ENCODE measurements around the gene RPS14. TPM values are rescaled to one million over a fixed set of nuclear protein-coding genes. Genes with fewer than 3 reads are reported as not detected.
A peak's percentile ranks its signal among the peaks of the same experiment; 100 is the strongest.
"Not testable (repeated sequence)": the region's sequence is repeated elsewhere in the genome, so short reads cannot be mapped to it uniquely, and the experiment has no call there.

RPS14 gene
- total RNA-seq, 1 donor from 2014 or later, result 1,285 TPM

DNA sequence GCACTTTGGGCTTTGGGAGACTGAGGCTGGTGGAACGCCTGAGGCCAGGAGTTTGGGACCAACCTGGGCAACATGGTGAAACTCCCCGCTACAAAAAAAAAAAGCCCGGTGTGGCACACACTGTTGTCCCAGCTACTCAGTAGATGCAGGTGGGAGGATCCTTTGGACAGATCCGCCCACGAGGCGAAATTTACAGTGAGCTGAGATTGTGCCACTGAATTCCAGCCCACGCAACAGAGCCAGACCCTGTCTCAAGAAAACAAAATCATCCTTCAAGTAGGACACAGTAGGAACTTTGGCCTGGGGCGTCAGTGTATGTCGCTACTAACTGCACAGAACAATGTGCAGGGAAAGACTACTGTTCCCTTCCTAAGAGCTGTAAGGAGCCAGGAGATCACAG, 4.8 kb downstream of the RPS14 start:
- no peak for DNase-seq (ENCODE audit: low read depth)

DNA sequence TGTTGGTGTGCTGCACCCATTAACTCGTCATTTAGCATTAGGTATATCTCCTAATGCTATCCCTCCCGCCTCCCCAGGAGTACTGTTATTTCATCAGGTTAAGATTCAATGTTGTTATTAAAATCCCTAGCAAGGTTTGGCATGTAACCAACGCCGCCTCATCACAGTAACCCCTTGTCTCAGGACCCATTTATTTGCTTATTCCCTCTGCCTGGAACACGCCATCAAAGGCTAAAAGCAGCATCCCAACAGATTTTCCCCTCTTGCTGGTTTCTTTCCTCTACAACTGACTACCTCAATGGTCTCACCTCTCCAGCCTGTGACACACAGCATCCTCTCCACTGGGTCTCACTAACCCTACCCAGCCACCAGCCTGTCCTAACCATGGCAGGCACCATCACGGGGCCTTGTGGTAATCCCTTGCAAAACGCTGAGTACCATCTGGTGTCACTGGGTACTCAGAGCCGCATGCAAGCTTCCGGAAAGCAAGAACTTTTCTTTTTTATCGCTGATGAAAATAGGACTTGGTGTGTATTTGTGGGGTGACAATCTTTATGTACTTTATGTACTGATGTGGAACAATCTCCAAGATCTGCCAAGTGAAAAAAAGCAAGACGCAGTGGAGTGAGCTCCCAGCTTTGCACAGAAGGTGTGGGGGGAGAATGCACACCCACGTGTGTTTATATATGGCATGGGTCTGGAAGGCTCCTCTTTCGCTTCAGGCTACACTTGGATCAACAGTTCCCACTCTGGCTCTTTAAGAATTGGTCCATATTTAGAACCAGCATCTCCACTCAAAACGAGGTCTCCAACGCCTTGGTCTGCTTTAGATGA, 6.1 kb downstream of the RPS14 start:
- DNase-seq (ENCODE audit: low read depth), result no peak

DNA sequence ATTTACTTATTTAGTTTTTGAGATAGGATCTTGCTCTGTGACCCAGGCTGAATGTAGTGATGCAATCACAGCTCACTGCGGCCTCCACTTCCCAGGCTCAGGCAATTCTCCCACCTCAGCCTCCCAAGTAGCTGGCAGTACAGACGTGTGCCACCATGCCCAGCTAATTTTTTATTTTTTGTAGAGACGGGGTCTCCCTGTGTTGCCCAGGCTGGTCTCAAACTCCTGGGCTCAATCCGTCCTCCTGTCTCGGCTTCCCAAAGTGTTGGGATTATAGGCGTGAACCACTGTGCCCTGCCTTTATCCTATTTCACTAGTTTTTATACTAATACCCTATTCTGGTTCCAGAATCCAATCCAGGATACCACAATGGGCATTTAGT, 6.8 kb downstream of the RPS14 start:
- no peak for DNase-seq (ENCODE audit: low read depth)

DNA sequence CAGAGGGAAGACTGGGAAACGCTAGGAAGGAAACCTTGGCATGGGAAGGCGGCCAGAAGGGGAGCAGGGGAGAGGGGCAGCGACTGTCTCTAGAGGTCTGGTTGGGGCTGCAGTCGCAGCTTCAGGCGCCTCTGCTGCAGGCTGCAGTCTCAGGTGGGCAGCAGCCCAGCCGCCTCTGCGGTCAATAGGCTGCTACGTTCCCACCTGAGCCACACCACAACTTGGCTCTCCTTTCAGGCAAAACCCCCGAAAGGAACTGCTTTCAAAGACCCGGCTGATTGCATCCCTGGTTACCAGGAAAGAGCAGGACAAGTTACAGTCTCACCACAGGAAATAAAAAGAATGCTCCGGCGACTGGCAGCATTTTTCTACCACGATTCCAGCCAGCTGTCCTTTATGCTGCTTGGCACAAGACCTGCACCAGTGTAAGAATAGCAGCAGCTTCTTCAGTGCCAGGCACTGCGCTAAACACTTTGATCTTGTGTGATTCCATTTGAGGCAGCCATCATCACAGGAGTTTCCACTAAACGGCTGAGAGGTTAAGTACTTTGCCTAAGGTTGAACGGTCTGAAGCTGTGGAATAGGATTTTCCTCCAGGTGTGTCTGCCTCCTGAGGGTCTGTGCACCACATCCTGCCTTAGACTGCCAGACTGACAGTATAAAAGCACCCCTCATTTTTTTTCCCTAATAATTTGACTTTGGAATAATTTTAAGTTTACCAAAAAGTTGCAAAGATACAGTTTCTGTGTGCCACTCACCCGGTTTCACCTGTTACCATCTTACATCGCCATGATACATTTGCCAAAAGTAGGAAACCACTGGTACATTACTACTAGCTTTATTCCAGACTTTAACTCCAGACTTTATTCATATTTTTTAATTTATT, 7.5 kb downstream of the RPS14 start:
- no peak for DNase-seq (ENCODE audit: low read depth)

DNA sequence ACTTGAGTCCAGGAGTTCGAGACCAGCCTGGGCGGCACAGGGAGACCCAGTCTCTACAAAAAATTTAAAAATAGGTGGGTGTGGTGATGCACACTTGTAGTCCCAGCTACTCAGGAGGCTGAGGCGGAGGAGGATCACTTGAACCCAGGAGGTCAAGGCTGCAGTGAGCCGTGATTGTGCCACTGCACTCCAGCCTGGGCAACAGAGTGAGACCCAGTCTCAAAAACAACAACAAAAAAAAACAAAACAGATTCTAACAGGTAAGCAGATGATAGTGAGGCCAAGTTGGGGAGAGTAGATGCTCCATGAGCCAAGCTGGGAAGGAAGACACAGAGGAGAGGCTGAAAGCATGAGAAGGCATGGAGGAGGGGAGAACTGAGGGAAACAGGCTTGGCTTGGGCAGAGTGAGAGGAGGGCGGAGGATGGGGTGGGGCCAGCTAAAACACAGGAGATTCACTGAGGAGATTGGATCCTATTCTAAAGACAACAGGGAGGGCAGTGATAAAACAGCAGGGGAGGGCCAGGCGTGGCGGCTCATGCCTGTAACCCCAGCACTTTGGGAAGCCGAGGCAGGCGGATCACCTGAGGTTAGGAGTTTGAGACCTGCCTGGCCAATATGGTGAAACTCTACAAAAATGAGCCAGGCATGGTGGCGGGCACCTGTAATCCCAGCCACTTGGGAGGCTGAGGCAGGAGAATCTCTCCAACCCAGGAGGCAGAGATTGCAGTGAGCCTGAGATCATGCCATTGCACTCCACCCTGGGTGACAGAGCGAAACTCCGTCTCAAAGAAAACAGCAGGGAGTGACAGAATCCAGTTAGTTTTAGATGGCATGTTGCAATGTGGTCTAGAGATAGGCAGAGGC, 8.4 kb downstream of the RPS14 start:
- no peak for DNase-seq (ENCODE audit: low read depth)

DNA sequence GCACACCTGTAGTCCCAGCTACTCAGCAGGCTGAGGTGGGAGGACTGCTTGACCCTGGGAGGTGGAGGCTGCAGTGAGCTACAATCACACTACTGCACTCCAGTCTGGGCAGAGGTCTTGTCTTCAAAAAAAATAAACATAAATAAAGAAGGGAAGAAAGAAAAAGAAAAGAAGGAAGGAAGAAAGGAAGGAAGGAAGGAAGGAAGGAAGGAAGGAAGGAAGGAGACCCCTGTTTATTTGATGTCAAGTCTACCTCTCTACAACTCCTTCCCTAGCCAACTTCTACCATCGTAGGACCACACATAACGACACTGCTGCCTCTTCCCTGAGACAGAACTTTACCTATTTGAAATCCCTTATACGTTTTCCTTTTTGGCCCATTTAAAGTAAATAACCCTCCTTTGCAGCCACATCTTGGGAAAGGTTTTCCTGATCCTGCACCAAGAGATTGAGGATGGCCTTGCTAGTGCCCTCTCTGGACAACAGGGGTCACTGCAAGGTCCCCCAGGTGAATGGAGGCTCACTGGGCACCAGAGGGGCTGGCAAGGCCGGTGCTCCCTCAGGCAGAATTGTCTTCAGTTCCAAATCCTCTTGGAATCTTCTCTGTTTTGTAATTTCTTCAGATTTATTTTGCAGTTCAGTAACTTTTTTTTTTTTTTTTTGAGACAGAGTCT, 10.5 kb downstream of the RPS14 start:
- peak; percentile 32 for DNase-seq (ENCODE audit: low read depth)

DNA sequence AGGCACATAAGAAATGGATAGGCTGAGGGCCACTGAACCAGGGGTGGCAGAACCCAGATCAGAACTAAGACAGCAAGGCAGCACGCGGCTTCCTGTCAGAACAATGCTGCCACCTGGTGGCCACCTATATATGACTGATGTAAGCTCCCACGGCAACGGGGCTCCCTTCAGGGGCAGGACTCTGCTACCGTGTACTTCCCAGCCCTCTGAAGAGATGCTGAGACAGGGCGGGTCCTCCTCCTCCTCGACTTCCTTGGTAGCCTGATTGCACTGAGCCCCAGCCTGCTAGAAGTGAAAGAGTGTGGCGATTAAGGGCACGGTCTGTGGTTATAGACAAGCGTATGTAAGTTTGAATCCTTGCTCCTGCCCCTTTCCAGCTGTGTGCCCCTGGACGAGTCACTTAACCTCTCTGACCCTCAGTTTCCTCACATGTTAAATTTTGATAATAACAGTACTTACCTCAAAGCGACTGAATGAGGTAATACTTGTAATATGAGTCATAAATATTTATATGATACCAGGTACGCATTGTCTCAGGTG, 13.3 kb downstream of the RPS14 start:
- DNase-seq (ENCODE audit: low read depth), result peak; percentile 69

DNA sequence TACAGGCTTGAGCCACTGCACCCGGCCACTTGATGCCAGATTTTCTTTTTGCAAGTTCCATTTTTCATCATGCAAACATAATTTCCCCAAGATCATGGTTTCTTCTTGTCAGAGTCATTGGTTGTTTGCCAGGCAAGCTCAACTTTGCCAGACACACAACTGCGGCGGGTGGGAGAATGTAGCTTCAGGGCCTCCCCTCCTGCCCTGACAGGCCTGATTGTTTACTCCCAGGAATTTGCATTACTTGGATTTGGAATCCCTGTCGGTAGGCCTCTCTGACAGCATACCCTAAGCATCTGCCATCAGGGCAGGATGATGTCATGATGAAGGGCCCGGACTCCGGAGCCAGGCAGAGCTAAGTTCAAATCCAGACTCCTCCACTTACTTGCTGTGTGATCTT, 15.1 kb downstream of the RPS14 start:
- DNase-seq (ENCODE audit: low read depth), result no peak

DNA sequence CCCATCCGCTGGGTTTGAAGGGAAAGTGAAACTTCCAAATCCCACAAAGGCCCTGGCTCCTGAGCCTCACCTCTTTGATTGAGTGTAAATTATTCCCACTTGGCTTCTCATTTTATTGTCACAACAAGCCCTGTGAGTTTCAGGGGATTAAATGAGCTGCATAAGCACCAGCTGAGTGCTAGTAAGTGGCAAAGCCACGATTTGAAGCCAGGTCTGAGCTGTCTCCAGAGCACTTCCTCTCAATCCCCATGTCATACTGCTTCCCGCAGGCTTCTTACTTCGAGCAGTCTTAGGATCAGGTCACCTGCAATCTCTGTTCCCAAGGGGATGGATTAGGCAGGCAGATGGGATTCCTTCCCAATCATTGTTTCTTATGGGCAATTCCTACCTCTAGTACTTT, 18.0 kb downstream of the RPS14 start:
- no peak for DNase-seq (ENCODE audit: low read depth)

DNA sequence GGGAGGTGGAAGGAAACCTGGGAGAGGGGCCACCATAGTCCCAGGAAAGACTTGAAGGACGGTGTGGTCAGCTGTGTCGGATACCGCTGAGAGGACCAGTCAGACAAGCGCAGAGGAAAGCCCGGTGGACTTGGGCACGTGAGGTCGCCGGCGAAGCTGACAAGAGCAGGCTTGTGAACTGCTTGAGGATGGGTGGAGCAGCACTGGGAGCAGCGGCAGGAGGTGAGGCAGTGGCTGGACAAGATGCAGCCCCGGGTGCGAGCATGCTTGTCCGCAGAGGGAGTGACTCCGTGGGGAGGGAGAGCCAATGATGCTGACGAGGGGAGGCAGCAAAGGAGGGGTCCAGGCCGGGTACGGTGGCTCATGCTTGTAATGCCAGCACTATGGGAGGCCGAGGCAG, 18.5 kb downstream of the RPS14 start:
- DNase-seq (ENCODE audit: low read depth), result no peak

DNA sequence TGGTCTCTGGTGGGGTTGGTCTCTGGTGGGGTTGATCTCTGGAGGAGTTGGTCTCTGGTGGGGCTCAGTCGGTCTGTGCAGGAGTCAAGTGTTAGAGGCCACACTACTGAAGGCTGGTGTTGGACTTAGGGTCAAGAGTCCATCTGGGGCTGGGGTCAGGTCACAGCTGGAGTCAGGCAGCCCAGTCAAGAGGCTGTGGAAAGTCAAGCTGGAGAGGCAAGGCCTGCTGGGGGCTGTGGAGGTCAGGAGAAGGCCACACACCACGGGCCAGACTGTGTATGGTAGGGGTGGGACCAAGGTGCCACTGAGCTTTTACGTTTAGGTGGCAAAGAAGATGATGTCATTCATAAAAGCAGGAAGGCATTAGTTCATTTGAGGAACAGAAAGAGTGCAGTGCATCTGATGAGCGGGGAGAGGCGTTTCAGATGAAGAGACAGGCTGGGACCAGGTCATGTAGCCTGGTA, 20.1 kb downstream of the RPS14 start:
- DNase-seq (ENCODE audit: low read depth), result no peak

DNA sequence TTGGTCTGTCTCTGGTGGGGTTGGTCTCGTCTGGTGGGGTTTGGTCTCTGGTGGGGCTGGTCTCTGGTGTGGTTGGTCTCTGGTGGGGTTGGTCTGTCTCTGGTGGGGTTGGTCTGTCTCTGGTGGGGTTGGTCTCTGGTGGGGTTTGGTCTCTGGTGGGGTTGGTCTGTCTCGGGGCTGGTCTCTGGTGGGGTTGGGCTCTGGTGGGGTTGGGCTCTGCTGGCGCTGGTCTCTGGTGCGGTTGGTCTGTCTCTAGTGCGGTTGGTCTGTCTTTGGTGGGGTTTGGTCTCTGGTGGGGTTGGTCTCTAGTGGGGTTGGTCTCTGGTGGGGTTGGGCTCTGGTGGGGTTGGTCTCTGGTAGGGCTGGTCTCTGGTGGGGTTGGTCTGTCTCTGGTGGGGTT, 20.6 kb downstream of the RPS14 start:
- DNase-seq (ENCODE audit: low read depth), result no peak

DNA sequence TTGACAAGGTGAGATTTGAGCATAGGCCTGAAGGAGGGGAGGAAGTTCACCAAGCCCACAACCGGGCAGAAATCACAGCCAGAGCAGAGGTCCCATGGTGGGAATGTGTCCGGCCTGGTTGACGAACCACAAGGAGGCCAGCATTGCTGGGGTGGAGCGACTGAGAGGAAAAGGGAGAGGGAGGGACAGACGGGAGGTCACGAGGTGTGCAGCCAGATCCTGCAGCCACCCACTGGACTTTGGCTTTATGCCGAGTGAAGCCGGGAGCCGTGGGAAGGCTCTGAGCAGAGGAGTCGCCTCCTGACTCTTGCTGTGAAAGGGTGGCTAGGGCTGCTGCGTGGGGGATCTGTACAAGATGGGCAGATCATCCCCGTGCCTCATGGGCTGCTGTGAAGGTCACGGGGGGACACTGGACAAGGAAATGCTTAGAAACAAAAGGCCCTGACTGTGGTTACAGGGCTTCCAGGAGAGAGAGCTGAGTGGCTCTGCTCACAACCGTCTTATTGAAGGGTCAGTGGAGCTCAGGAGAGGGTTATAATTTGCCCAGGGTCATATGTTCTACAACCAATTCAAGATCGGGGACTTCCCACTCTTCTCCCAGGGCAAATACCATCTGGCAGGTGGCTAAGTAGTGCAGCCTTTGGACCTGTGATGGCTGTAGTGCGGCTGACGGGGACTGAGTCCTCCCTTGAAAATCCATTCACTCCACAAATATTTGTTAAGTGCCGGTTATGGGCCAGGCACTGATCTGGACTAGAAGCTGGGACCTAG, 21.2 kb downstream of the RPS14 start:
- peak; percentile 81 for DNase-seq (ENCODE audit: low read depth)

DNA sequence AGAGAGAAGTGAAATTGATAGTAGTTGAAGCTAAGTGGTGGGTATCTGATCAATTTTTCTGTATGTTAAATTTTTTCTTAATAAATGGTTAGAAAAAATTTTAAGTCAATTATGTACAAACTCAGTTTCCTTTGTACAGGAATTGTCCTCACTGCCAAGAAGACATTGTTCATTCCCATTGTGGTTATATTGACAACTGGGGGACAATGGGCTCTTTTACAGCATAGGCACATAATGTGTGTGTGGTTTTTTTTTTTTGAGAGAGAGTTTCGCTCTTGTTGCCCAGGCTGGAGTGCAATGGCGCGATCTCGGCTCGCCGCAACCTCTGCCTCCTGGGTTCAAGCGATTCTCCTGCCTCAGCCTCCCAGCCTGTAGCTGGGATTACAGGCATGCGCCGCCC, 23.4 kb downstream of the RPS14 start:
- not testable (repeated sequence) for DNase-seq (ENCODE audit: low read depth)

DNA sequence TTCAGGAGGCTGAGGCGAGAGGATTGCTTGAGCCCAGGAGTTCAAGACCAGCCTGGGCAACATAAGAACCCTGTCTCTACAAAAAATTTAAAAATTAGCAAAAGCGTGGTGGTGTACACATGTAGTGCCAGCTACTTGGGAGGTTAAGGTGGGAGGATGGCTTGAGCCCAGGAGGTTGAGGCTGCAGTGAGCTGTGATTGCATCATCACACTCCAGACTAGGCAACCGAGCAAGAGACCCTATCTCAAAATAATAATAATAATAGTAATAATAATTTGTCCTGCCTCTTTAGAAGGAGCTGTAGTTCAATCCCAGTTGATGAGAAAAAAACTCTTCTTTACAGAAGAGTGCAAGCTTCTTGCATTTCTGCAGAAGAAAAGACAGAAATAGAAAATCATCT, 26.8 kb downstream of the RPS14 start:
- no peak for DNase-seq (ENCODE audit: low read depth)

DNA sequence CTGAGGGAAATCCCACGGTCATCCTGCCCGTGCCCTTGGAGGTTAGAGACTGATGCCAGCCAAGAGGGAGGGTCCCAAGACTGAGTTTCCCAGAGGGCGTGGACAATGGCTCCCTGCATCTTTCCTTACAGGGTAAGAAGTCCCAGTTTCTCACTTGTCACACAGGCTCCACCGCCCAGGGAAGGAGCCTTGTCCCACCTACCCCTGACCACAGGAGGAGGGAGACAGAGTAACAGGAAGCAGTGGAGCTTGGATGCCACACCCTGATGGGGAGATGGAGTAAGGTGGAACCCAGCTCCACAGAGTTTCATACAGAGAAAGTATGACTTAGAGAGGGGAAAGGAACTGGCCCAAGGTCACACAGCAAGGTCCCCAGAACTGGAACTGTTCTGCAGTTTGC, 27.5 kb downstream of the RPS14 start:
- no peak for DNase-seq (ENCODE audit: low read depth)

DNA sequence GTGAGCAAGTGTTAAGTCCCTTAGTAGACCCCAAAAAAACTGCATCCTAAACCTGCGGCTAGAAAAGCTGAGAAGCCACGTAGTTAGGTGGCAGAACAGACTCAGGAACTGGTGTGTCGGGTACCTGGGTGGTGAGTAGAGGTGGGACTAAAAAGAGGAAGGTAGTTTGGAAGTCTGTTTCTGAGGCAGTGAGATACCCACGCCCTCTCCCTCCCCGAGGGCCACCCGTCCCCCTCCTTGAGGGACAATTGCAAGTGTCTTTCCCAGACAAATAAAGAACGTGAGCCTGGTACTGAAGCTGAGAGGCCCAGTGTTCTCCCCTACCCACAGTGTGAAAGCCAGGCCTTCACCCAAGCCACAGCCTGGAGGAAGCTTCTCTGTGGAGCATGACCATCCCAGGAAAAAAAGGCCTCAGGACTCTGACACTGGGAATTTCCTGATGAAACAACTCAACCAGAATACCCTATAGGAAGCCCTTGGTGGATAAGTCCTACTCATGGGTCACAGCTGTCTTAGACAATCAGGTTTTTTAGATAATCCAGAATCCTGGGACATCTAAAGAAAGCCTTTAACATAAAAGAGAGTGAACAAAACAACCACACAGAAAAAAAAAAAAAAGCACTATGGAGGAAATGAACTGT, 29.8 kb downstream of the RPS14 start:
- DNase-seq (ENCODE audit: low read depth), result peak; percentile 27

DNA sequence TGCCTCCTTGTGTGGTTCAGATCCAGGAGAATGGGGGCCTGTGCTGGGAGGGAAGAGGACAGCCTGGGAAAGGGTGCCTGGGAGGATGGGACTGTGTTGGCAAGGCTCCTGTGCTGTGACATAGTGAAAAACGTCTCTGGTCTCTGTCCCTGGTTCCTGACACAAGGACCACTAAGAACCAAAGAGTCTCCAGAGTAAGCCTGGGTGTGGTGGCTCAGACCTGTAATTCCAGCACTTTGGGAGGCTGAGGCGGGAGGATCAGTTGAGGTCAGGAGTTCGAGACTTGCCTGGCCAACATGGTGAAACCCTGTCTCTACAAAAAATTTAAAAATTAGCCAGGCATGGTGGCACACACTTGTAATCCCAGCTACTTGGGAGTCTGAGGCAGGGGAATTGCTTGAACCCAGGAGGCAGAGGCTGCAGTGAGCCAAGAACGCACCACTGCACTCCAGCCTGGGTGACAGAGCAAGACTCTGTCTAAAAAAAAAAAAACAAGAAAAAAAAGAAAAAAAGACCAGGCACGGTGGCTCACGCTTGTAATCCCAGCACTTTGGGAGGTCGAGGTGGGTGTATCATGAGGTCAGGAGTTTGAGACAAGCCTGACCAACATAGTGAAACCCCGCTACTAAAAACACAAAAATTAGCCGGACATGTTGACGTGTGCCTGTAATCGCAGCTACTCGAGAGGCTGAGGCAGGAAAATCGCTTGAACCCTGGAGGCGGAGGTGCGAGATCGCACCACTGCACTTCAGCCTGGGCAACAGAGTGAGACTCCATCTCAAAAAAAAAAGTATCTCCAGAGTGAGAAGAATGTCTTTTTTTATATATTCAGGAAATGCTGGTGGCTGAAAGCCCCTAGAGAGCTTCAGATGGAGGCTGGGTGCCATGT, 35.4 kb downstream of the RPS14 start:
- DNase-seq (ENCODE audit: low read depth), result not testable (repeated sequence)

Data from renal cortical epithelial cell (primary cell).